ENCODE measurements around the gene SLCO3A1. TPM values are rescaled to one million over a fixed set of nuclear protein-coding genes. Genes with fewer than 3 reads are reported as not detected.
A peak's percentile ranks its signal among the peaks of the same experiment; 100 is the strongest.

The SLCO3A1 gene
- total and polyA plus RNA-seq, 2 of the 8 experiments (the other 6 are each of a cell fraction or from before 2014, with no cell fraction given), result 15.1 to 20.4 TPM

DNA sequence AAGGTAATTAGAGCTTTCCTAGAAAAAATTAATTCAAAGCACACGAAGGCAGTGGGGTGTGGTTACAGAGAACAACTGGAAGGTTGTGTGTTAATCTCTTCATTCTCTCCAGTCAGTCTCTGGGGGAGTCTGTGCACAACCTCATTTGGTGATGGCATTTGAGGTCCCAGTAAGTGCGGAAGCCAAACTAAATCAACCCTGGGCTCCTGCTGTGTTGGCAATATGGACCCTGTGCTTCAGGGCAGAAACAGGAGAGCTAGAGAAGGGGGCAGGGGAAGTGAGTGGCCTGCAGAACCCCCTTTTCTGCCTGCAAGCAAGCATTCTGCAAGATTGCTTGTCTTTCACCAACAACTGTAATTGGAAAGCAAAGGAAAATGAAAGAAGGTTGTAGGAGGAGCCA lies 344.2 kb downstream of the SLCO3A1 start:
- Histone ChIP-seq H3K27me3 (replicated peaks in 1 of 4; ENCODE audit: control insufficient read depth in 3 of 4, extremely low read depth in 1 of 4, insufficient read depth in 3 of 4, low read length in 3 of 4) (no peaks in the 10 kb centered on the region), H2BK15ac (ENCODE audit: low read length) (no peak overlapping the region), H3K23me2 (ENCODE audit: low read depth, low read length) (no peaks in the 10 kb centered on the region), H2AK5ac (ENCODE audit: low read depth, low read length) (no peak overlapping the region), H2BK5ac (ENCODE audit: low read depth, low read length) (no peak overlapping the region), H3K4me3 (ENCODE audit: extremely low read depth in 1 of 4, insufficient read depth in 2 of 4, low read depth in 3 of 4, low read length in 4 of 4) (no peak overlapping the region), H4K8ac (ENCODE audit: extremely low read depth, insufficient read depth, low read length) (no peak overlapping the region), H3K56ac (replicated peaks; ENCODE audit: insufficient read length, low read depth, low read length) (no peak overlapping the region), H2BK20ac (ENCODE audit: low read length) (no peak overlapping the region), H3K79me1 (ENCODE audit: low read depth, low read length) (no peaks in the 10 kb centered on the region), H3K9ac (replicated peaks in 1 of 4; ENCODE audit: extremely low read depth in 1 of 4, low read depth in 3 of 4, low read length in 3 of 4) (no peak overlapping the region), H2AFZ (ENCODE audit: low read length) (peak overlapping the region; percentile 96; the same call in 1 of the 2 replicates), H3K4me2 (ENCODE audit: insufficient read depth in 1 of 2, low read depth in 2 of 2, low read length in 2 of 2) (no peak overlapping the region; a peak in 1 of 4 replicates), H4K20me1 (replicated peaks in 1 of 2; ENCODE audit: control insufficient read depth in 1 of 2, insufficient read depth in 2 of 2, low read length in 2 of 2) (no peaks in the 10 kb centered on the region), H3K18ac (ENCODE audit: extremely low read depth, low read length) (no peak overlapping the region), H3K27ac (ENCODE audit: low read depth, low read length) (no peak overlapping the region), H3K4ac (replicated peaks; ENCODE audit: insufficient read length, low read depth, low read length) (no peak overlapping the region), H4K5ac (ENCODE audit: insufficient read length, low read depth, low read length) (no peak overlapping the region), H3K4me1 (replicated peaks in 1 of 4; ENCODE audit: control insufficient read depth in 3 of 4, insufficient read depth in 4 of 4, low read length in 3 of 4) (peaks cover 0 to 3% (median 1%) of the 10 kb centered on the region in 4 experiments; a peak in 2 of 7 replicates), H4K91ac (replicated peaks; ENCODE audit: insufficient read length, low read length) (no peak overlapping the region), H2BK12ac (ENCODE audit: low read depth, low read length) (no peak overlapping the region), H3K36me3 (ENCODE audit: control insufficient read depth in 2 of 4, insufficient read depth in 4 of 4, low read length in 3 of 4) (no peaks in the 10 kb centered on the region), H3K9me3 (ENCODE audit: insufficient read depth in 2 of 2, low read depth in 1 of 2, low read length in 1 of 2) (no peaks in the 10 kb centered on the region), H3K14ac (ENCODE audit: insufficient read length) (no peak overlapping the region), H2BK120ac (replicated peaks; ENCODE audit: low read depth, low read length) (no peak overlapping the region), H3K23ac (ENCODE audit: insufficient read length) (no peak overlapping the region), H3K79me2 (ENCODE audit: control insufficient read depth in 1 of 2, insufficient read depth in 2 of 2, low read length in 2 of 2) (no peaks in the 10 kb centered on the region)
- POLR2A ChIA-PET (ENCODE audit: partially characterized antibody), result no interaction called here
- WGBS, 2 experiments (ENCODE audit: extremely low coverage in 1 of 2, insufficient coverage in 1 of 2, insufficient read length in 1 of 2, insufficient replicate concordance in 2 of 2, low coverage in 1 of 2, low lambda C conversion rate in 2 of 2, missing lambda C conversion rate in 1 of 2), result 81% methylated on average over 2 of the region's 2 CpGs; no CpG with 5 or more reads in 1 of the 2 experiments
- CTCF ChIA-PET (ENCODE audit: partially characterized antibody), result interaction anchor here (0.8 to 1.2 kb wide), 4 partner anchors 9 to 100 kb away, joined by 3 to 4 read pairs (median 4); no protein-coding TSS in a partner anchor
- no peak for TF ChIP-seq SRF (IDR thresholded peaks at IDR 0.05; ENCODE audit: low read depth, low read length)
- no peak for TF ChIP-seq SP1 (IDR thresholded peaks at IDR 0.05; ENCODE audit: low read depth, low read length)
- TF ChIP-seq PHF8 (conservative IDR thresholded peaks at IDR 0.05; ENCODE audit: low read depth, low read length), result no peak
- no peak for TF ChIP-seq POLR2A (IDR thresholded peaks at IDR 0.05; ENCODE audit: control extremely low read depth in 1 of 2, low read depth in 2 of 2, low read length in 2 of 2)
- TF ChIP-seq SP2 (IDR thresholded peaks at IDR 0.05; ENCODE audit: low read length), result no peak
- no peak for TF ChIP-seq TCF12 (IDR thresholded peaks at IDR 0.05; ENCODE audit: low read depth, low read length)
- TF ChIP-seq TAF1 (IDR thresholded peaks at IDR 0.05; ENCODE audit: low read depth, low read length), result no peak
- TF ChIP-seq ASH2L (IDR thresholded peaks at IDR 0.05; ENCODE audit: low read length), result no peak
- TF ChIP-seq SIN3A (conservative IDR thresholded peaks at IDR 0.05 in 1 of 2, IDR thresholded peaks at IDR 0.05 in 1 of 2; ENCODE audit: low read depth in 1 of 2, low read length in 2 of 2), result no peak
- TF ChIP-seq TAF7 (optimal IDR thresholded peaks at IDR 0.05; ENCODE audit: borderline replicate concordance, low read depth, low read length), result no peak
- no peak for TF ChIP-seq CTBP2 (IDR thresholded peaks at IDR 0.05; ENCODE audit: borderline replicate concordance, insufficient read depth, insufficient read length, low read length)
- TF ChIP-seq TEAD4 (IDR thresholded peaks at IDR 0.05; ENCODE audit: low read depth, low read length), result no peak
- no peak for TF ChIP-seq GTF2F1 (IDR thresholded peaks at IDR 0.05; ENCODE audit: borderline replicate concordance, low read depth, low read length)
- no peak for TF ChIP-seq GABPA (IDR thresholded peaks at IDR 0.05; ENCODE audit: borderline replicate concordance, insufficient read depth, low read length)
- no peak for TF ChIP-seq POU5F1 (IDR thresholded peaks at IDR 0.05; ENCODE audit: low read depth, low read length)
- peak in 1 of 2 experiments; percentile 26 for DNase-seq (ENCODE audit: low read depth in 1 of 2, low spot score in 2 of 2)
- no peak for FAIRE-seq
